ENCODE measurements around the gene PREX1.
A peak's percentile ranks its signal among the peaks of the same experiment; 100 is the strongest.
"Not testable (repeated sequence)": the region's sequence is repeated elsewhere in the genome, so short reads cannot be mapped to it uniquely, and the experiment has no call there.

The PREX1 gene, protein sequence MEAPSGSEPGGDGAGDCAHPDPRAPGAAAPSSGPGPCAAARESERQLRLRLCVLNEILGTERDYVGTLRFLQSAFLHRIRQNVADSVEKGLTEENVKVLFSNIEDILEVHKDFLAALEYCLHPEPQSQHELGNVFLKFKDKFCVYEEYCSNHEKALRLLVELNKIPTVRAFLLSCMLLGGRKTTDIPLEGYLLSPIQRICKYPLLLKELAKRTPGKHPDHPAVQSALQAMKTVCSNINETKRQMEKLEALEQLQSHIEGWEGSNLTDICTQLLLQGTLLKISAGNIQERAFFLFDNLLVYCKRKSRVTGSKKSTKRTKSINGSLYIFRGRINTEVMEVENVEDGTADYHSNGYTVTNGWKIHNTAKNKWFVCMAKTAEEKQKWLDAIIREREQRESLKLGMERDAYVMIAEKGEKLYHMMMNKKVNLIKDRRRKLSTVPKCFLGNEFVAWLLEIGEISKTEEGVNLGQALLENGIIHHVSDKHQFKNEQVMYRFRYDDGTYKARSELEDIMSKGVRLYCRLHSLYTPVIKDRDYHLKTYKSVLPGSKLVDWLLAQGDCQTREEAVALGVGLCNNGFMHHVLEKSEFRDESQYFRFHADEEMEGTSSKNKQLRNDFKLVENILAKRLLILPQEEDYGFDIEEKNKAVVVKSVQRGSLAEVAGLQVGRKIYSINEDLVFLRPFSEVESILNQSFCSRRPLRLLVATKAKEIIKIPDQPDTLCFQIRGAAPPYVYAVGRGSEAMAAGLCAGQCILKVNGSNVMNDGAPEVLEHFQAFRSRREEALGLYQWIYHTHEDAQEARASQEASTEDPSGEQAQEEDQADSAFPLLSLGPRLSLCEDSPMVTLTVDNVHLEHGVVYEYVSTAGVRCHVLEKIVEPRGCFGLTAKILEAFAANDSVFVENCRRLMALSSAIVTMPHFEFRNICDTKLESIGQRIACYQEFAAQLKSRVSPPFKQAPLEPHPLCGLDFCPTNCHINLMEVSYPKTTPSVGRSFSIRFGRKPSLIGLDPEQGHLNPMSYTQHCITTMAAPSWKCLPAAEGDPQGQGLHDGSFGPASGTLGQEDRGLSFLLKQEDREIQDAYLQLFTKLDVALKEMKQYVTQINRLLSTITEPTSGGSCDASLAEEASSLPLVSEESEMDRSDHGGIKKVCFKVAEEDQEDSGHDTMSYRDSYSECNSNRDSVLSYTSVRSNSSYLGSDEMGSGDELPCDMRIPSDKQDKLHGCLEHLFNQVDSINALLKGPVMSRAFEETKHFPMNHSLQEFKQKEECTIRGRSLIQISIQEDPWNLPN (N-terminal part only)

GRCh38 chr20:48827855-48828733 is at the start of gene PREX1:
PREX1 (minus strand) TSS chr20:48827999; CDS start chr20:48827860, 139 bp downstream.
- DNase-seq = peak; percentile 86

DNA sequence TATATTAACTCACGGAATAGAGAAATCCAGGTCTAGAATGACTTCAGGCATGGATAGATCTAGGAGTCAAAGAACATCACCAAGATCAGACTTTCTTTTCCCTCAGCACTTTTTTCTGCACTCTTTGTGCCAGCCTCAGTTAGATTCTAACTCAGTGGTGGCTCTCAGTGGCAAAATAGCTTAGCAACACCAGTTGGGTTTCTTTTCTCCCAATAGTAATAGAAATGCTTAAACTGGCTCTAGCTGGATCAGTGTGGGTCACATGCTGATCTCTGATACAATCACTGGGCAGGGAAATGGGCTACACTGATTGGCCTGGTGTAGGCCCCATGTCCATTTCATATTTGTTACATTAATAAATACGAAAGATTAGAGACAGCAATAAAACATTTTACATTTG is 49.5 kb upstream of the PREX1 start:
- no peak for DNase-seq

- peak; percentile 45 for DNase-seq
Measured at GRCh38 chr20:48875914-48876240, 48.1 kb upstream of the PREX1 start.

DNA sequence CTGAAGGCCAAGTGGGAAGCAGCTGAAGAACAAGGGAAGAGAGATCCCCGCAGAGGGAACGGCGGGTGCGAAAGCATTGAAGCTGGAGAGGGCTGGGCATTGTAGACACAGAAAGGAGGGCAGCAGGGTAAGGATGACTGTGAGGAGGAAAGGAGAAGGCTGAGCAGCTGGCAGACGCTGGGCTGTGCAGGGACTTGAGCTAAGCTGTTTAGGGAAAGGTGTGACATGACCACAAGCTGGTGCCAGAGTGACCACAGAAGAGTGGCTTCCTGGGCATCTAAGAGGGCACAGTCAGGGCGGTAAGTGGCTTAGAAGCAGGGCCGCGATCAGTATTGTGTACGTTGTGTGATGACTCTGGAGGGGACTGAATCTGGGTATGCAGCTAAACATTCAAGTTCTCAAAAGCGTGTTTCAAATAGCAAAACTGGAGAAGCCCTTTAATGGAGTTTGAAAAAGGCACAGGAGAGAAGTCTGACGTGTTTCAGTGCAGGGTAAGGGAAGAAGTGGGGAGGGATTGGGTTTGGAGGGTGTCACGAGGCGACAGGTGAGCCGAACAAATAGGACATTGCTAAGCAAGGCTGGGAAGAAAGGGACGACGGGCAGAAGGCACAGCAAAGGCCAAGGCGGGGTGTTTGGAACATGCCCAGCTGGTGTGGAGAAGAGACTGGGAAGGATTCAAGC is 47.6 kb upstream of the PREX1 start:
- DNase-seq = no peak

DNA sequence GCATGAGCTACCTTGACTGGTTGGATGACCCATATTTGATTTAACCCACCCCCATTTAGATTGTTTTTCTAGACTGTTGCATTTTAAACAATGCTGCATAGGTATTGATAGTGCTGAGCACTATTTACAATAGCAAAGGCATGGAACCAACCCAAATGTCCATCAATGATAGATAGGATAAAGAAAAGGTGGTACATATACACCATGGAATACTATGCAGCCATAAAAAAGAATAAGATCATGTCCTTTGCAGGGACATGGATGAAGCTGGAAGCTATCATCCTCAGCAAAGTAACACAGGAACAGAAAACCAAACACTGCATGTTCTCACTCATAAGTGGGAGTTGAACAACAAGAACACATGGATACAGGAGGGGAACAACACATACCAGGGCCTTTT is 41.6 kb upstream of the PREX1 start:
- DNase-seq = not testable (repeated sequence)

GRCh38 chr20:48866936-48867335 is 39.1 kb upstream of the PREX1 start:
- DNase-seq = no peak

- DNase-seq = no peak
Measured at GRCh38 chr20:48864738-48865318, 37.0 kb upstream of the PREX1 start.

- no peak for DNase-seq
Measured at GRCh38 chr20:48864254-48864653, 36.5 kb upstream of the PREX1 start.

GRCh38 chr20:48862279-48862678 is 34.5 kb upstream of the PREX1 start:
- DNase-seq = no peak

GRCh38 chr20:48861444-48861843 is 33.6 kb upstream of the PREX1 start:
- DNase-seq = no peak

- no peak for DNase-seq
Measured at GRCh38 chr20:48858075-48858790, 30.4 kb upstream of the PREX1 start.

DNA sequence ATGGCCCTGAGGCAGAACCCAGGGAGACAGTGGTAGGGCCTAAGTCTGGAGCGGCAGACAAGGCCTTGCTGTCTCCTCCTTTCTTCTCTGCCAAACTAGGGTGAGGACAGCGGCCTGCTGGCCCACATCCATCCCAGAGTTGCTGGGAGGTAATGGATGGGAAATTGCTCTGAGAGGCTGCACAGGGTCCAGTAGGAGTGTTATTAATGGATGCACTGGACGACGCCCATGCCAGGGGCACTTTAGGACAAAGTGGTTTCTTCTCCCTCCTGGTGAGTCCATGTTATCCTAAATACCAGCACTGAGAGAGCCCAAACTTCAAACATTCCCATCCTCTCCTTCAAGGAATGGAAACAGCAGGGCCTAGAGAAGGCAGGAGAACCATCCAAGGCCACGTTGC is 28.3 kb upstream of the PREX1 start:
- DNase-seq = no peak

GRCh38 chr20:48855046-48855445 is 27.2 kb upstream of the PREX1 start:
- no peak for DNase-seq

GRCh38 chr20:48852609-48853008 is 24.8 kb upstream of the PREX1 start:
- no peak for DNase-seq

DNA sequence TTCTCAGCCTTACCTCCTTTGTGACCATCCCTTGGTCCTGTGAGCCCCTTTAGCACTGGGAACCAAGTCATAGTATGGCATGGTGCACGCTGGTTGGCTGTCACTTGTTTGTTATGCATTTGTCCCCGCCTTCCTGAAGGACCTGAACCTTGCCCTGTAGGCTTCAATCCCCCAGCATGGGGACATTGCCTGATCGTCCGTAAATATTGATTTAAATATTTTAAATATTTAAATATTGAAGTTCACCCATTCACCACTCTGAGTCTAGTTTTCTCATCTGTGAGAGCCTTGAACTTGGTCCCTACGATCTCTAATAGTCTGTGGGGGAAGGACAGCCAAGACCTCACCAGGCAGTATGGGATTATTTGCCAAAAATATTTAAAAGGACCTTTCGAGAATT is 23.8 kb upstream of the PREX1 start:
- DNase-seq = no peak

DNA sequence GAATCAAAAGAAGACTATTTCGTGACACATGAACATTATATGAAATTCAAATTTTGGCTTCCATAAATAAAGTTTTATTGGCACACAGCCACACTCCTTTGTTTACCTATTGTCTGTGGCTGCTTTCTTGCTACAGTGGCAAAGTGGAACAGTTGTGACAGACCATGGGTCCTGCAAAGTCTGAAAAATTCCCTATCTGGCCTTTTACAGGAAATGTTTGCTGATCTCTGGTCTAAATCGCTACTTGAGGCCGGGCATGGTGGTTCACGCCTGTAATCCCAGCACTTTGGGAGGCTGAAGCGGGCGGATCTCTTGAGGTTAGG is 23.1 kb upstream of the PREX1 start:
- DNase-seq = no peak

DNA sequence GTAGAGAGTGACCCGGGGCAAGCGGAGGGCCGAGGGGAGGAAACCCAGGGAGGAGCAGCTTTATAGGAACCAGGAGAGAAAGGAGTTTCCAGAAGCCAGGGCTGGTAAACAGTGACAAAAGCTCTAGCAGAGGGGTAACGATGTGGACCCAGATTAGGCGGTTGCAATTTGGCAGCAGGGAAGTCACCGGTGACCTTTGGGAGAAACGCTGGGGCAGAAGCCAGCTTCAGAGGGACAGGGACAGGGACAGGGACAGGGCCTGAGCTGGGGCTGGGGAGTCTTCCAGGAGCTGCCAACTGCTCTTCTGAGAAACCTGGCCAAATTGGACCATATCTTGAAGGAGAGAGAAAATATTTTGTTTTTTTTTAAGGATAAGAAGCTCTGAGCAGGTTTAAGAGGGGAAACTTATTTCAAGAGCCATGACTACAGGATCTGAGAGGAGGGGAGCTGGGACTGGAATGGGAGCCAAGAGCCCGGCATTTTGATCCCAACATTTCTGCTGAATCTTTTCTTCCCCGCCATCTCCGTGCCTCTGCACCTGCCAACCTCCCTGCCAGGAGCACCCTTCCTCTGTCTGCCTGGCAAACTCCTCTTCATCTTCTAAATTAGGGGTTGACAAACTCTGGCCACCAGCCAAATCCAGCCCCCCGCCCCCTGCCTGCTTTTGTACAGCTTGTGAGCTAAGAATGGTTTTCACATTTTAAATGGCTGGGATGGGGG is 22.6 kb upstream of the PREX1 start:
- DNase-seq = no peak

DNA sequence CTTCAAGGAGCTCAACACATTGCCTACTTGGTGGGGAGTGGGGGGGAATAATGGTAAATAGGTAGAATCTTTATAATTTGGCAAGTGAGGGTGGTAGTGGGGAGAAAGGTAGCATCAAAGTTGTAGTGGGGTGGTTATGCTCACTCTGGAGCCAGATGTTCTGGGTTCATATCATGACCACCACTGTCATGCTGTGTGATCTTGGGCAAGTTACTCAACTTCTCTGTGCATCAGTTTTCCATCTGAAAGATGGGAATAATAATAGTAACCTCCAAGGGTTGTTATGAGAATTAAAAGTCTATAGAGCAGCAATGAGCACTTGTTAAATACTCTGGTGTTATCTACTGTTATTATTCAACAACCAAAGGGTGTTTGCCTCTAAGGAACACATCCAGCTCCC is 22.0 kb upstream of the PREX1 start:
- DNase-seq = no peak

DNA sequence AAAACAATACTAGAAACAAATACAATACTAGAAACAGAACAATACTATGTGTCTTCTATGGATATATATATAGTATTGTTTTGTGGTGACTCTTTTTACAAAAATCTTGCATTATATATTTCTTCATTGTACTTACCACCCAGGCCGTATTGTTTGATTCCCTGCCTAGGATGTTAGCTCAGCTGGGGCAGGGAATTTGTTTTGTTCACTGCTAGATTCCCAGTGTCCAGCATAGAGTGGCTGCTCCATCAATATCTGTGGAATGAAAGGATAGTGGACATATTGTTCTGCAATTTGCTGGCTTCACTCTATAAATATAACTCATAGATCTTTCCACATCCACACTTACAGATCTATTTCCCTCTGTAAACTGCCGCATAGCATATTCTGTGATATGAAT is 21.5 kb upstream of the PREX1 start:
- no peak for DNase-seq

Measured in fibroblast of skin of right biceps (primary cell).